GM12865 (cell line): ENCODE results near the gene GRIN2A.

Source experiments
- DNase-seq: peaks from one replicate; pipeline ENCODE4 v3.0.0; 2010; ENCODE audit warnings: low read depth
- H3K4me3 ChIP-seq: 2 replicates; pipeline ENCODE4 v1.5.1; 2011; ENCODE audit warnings: mild to moderate bottlenecking, low read depth, low read length, control low read depth
- CTCF ChIP-seq: IDR thresholded peaks from 2 replicates; pipeline ENCODE4 v1.5.1; 2011; ENCODE audit warnings: low read length, control low read depth, low read depth, inconsistent platforms; ENCODE audit not compliant: insufficient read depth; ENCODE audit errors: missing control alignments

The GRIN2A gene

GRCh38 chr16:9971907-9972306 lies 210.3 kb downstream of the GRIN2A start:
- no peak for DNase-seq
- no peak overlapping the region for H3K4me3 ChIP-seq
- TF ChIP-seq CTCF: no peak

GRCh38 chr16:9970796-9971195 lies 211.4 kb downstream of the GRIN2A start:
- no peak overlapping the region for H3K4me3 ChIP-seq
- TF ChIP-seq CTCF: no peak
- no peak for DNase-seq

GRCh38 chr16:9970244-9970643 lies 212.0 kb downstream of the GRIN2A start:
- no peak for TF ChIP-seq CTCF
- no peak for DNase-seq
- no peak overlapping the region for H3K4me3 ChIP-seq

- peak; percentile 7 for TF ChIP-seq CTCF
- no peak overlapping the region for H3K4me3 ChIP-seq
- DNase-seq: peak; percentile 42
Measured at GRCh38 chr16:9969580-9969979, 212.6 kb downstream of the GRIN2A start.

- DNase-seq: peak; percentile 87
- no peak overlapping the region for H3K4me3 ChIP-seq
- no peak for TF ChIP-seq CTCF
Measured at GRCh38 chr16:9966569-9967157, 215.6 kb downstream of the GRIN2A start.

- no peak overlapping the region for H3K4me3 ChIP-seq
- TF ChIP-seq CTCF: no peak
- DNase-seq: no peak
Measured at GRCh38 chr16:9965079-9965478, 217.1 kb downstream of the GRIN2A start.

DNA sequence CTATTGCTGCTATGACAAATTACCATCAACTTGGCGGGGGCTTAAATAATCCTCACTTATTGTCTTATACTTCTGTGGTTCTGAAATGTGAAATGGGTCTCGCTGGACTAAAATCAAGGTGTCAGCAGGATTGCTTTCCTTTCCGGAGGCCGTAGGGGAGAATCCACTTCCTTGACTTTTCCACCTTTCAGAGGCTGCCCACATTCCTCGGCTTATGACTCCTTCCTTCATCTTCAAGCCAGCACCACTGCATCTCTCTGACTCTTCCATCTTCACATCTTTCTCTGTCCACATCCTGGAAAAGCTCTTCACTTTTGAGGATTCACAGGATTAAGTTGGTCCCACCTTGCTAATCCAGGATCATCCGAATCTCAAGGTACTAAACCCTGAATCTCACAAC lies 217.8 kb downstream of the GRIN2A start:
- no peak for TF ChIP-seq CTCF
- no peak for DNase-seq
- H3K4me3 ChIP-seq: no peak overlapping the region
